ENCODE results near the gene GHITM. TPM values are rescaled to one million over a fixed set of nuclear protein-coding genes. Genes with fewer than 3 reads are reported as not detected.

GHITM gene
- total RNA-seq, 6 donors from 2014 or later: 40.9 to 130 (median 113) TPM

- no peak for DNase-seq
- H3K27me3 ChIP-seq: peaks cover 0 to 5% (median 0%) of the 10 kb centered on the region in 4 donors
- no peak overlapping the region for H3K4me3 ChIP-seq
- H3K27ac ChIP-seq: no peak overlapping the region
- TF ChIP-seq POLR2A (IDR thresholded peaks at IDR 0.05): no peak
- no peak for TF ChIP-seq POLR2AphosphoS5 (IDR thresholded peaks at IDR 0.05)
- no peak for TF ChIP-seq CTCF (IDR thresholded peaks at IDR 0.05)
- no peak for TF ChIP-seq EP300 (IDR thresholded peaks at IDR 0.05)
- ATAC-seq (ENCODE audit: low FRiP score in 2 of 2): no peak
- no peaks in the 10 kb centered on the region for H3K4me1 ChIP-seq
- 77 to 78% methylated on average over 10 to 11 of the region's 11 CpGs for WGBS, 2 donors
- no peaks in the 10 kb centered on the region for H3K9me3 ChIP-seq
- H3K36me3 ChIP-seq: no peaks in the 10 kb centered on the region
Measured at GRCh38 chr10:84200537-84201243, 61.4 kb downstream of the GHITM start.

GRCh38 chr10:84201244-84201606 is 61.9 kb downstream of the GHITM start:
- DNase-seq: no peak
- Histone ChIP-seq H3K36me3 (no peaks in the 10 kb centered on the region), H3K27me3 (peaks cover 0 to under 1% (median 0%) of the 10 kb centered on the region in 4 donors), H3K4me1 (no peaks in the 10 kb centered on the region), H3K27ac (no peak overlapping the region), H3K9me3 (no peaks in the 10 kb centered on the region), H3K4me3 (no peak overlapping the region)
- WGBS, 2 donors: 68 to 75% methylated on average over 6 of the region's 6 CpGs
- TF ChIP-seq CTCF (IDR thresholded peaks at IDR 0.05): no peak
- TF ChIP-seq EP300 (IDR thresholded peaks at IDR 0.05): no peak
- no peak for ATAC-seq (ENCODE audit: low FRiP score in 2 of 2)

GRCh38 chr10:84201682-84202081 is 62.4 kb downstream of the GHITM start:
- H3K27me3 ChIP-seq: no peaks in the 10 kb centered on the region
- TF ChIP-seq POLR2A (IDR thresholded peaks at IDR 0.05) (no peak), CTCF (IDR thresholded peaks at IDR 0.05) (no peak), POLR2AphosphoS5 (IDR thresholded peaks at IDR 0.05) (no peak), EP300 (IDR thresholded peaks at IDR 0.05) (no peak)
- H3K4me1 ChIP-seq: no peaks in the 10 kb centered on the region
- H3K9me3 ChIP-seq: no peaks in the 10 kb centered on the region
- H3K27ac ChIP-seq: no peak overlapping the region
- no peak overlapping the region for H3K4me3 ChIP-seq
- ATAC-seq (ENCODE audit: low FRiP score in 2 of 2): no peak
- H3K36me3 ChIP-seq: no peaks in the 10 kb centered on the region
- DNase-seq: no peak
- 86 to 90% methylated on average over 6 to 11 of the region's 11 CpGs for WGBS, 2 donors

GRCh38 chr10:84202349-84202748 is 63.0 kb downstream of the GHITM start:
- Histone ChIP-seq H3K27me3 (no peaks in the 10 kb centered on the region), H3K4me3 (no peak overlapping the region), H3K27ac (no peak overlapping the region), H3K4me1 (no peaks in the 10 kb centered on the region), H3K36me3 (no peaks in the 10 kb centered on the region), H3K9me3 (no peaks in the 10 kb centered on the region)
- no peak for ATAC-seq (ENCODE audit: low FRiP score in 2 of 2)
- no peak for TF ChIP-seq POLR2AphosphoS5 (IDR thresholded peaks at IDR 0.05)
- no peak for TF ChIP-seq EP300 (IDR thresholded peaks at IDR 0.05)
- TF ChIP-seq POLR2A (IDR thresholded peaks at IDR 0.05): no peak
- TF ChIP-seq CTCF (IDR thresholded peaks at IDR 0.05): no peak
- no peak for DNase-seq
- 86 to 100% methylated on average over 1 to 5 of the region's 5 CpGs for WGBS, 2 donors

Other genes starting within 250 kb of the GHITM start
- under 1 TPM in 1 of 6 donors, not detected in 5; 0.37 TPM for gene GPR15LG, start 34.3 kb downstream of the GHITM start, total RNA-seq
- under 1 TPM in 4 of 6 donors, not detected in 2; 0.30 to 0.46 (median 0.33) TPM for gene CDHR1, start 55.0 kb downstream of the GHITM start, total RNA-seq
- not detected for gene LRIT2, start 86.0 kb downstream of the GHITM start, total RNA-seq
- not detected for gene LRIT1, start 102.0 kb downstream of the GHITM start, total RNA-seq
- 10 to 100 TPM in 1 of 6 donors, under 1 TPM in 2, not detected in 3; 0.49 to 14.7 (median 0.91) TPM for gene RGR, start 105.5 kb downstream of the GHITM start, total RNA-seq
- gene CCSER2, start 189.1 kb downstream of the GHITM start, total RNA-seq: 10 to 100 TPM; 28.7 to 78.9 (median 52.6) TPM

Data from upper lobe of left lung (tissue), 6 donors.